AML-193 (cell line): Measurements from ENCODE around the gene AP4E1.
"Not testable (repeated sequence)": the region's sequence is repeated elsewhere in the genome, so short reads cannot be mapped to it uniquely, and the experiment has no call there.

ENCODE experiments used
- DNase-seq, 2 experiments: peaks; one replicate each; lab custom pipeline; 2025; lab: John Stamatoyannopoulos, UW

The AP4E1 gene

DNA sequence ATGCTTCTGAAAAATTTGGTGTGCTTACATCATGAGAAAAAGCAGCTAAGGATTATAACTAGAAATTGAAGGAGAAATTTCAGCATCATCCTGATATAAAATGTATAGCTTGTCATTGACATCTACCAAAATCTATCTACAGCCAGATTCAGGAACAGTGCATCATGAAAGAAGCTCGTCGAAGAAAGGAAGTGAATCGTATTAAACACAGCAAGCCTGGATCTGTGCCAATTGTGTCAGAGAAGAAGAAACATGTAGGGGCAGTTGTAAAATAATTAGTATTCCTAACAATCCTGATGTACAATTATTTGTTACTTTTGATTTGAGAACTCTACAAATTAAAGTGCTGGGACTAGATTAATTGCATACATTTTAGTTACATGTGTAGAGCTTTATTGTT is 37.2 kb downstream of the AP4E1 start:
- no peak for DNase-seq

DNA sequence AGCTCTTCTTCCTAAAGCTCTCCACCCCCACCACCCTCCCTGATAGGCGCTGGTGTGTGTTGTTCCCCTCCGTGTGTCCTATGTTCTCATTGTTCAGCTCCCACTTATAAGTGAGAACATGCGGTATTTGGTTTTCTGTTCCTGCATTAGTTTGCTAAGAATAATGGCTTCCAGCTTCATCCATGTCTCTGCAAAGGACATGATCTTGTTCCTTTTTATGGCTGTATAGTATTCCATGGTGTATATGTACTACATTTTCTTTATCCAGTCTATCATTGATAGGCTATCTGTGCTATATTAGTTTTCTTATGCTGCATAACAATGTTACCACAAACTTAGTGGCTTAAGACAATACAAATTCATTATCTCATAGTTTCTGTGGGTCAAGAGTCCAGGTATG is 42.3 kb downstream of the AP4E1 start:
- DNase-seq: not testable (repeated sequence)

DNA sequence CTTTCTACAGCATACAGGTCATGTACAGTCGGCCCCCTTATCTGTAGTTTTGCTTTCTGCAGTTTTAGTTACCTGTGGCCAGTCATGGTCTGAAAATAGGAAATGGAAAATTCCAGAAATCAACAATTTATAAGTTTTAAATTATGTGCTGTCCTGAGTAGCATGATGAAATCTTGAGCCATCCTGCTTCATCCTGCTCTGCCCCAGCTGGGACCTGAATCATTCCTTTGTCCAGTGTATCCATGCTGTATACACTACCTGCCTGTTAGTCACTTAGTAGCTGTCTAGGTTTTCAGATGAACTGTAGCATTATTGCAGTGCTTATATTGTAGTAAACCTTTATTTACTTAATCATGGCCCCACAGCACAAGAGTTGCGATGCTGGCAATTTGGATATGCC is 44.8 kb downstream of the AP4E1 start:
- DNase-seq: no peak

DNA sequence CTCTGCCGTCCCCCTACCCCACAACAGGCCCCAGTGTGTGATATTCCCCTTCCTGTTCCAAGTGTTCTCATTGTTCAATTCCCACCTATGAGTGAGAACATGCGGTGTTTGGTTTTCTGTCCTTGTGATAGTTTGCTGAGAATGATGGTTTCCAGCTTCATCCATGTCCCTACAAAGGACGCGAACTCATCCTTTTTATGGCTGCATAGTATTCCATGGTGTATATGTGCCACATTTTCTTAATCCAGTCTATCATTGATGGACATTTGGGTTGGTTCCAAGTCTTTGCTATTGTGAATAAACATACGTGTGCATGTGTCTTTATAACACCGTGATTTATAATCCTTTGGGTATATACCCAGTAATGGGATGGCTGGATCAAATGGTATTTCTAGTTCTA is 46.4 kb downstream of the AP4E1 start:
- not testable (repeated sequence) for DNase-seq

GRCh38 chr15:50959717-50960116 is 51.2 kb downstream of the AP4E1 start:
- DNase-seq: no peak

DNA sequence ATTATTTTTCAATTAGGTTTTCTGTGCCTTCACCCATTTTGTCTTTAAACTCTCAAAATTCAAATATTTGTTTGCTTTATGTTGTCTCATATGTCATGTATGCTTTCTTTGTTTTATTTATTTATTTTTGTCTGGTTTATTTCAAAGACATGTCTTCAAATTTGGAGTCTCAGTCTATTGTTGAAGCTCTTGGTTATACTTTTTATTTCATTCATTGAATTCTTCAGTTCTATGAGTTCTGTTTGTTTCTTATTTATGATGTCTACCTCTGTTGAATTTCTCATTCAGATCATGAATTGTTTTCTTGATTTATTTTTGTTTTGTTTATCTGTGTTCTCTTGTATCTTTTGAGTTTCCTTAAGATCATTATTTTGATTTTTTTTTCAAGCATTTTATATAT is 55.6 kb downstream of the AP4E1 start:
- DNase-seq: no peak

DNA sequence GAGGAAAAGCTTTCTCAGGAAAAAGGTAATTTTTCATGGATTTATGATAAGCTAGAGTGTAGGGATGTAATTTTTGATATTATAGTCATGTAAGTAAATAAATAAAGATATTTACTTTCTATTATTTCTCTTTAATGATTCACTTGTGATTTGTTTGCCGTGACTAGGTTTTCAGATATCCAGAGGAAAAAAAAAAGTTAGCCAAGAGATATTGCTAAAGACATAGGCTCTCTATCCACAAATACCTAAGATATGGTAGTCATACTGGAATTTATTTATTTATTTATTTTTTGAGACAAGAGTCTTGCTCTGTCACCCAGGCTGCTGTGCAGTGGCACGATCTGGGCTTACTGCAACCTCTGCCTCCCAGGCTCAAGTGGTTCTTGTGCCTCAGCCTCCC is 59.9 kb downstream of the AP4E1 start:
- no peak for DNase-seq

GRCh38 chr15:50970524-50970923 is 62.0 kb downstream of the AP4E1 start:
- no peak for DNase-seq

DNA sequence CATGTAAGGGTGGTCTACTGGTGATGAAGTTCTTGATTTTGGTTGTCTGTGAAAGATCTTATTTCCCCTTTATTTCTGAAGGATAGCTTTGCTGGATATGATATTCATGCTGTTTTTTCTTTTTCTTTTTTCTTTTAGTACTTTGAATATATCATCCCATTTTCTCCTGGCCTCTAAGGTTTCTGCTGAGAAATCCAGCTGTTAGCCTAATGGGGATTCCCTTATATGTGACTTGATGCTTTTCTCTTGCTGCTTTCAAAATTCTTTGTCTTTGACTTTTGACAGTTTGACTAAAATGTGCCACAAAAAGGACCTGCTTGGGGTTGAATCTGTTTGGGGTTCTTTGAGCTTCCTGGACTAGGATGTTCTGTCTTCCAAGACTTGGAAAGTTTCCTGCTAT is 62.6 kb downstream of the AP4E1 start:
- no peak for DNase-seq

GRCh38 chr15:50971542-50971941 is 63.1 kb downstream of the AP4E1 start:
- no peak for DNase-seq

DNA sequence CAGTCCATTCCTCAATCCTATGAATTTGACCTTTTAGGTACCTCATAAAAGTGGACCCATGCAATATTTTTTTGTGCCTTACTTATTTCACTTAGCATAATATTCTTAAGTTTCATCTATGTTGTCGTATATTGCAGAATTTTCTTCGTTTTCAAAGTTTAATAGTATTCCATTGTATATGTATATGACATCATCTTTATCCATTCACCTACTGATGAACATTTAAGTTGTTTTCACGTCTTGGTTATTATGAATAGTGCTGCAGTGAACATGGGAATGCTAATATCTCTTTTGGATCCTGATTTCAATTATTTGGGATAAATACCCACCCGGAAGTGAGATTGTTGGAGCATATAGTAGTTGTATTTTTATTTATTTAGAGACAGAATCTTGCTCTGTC is 65.1 kb downstream of the AP4E1 start:
- DNase-seq: no peak

DNA sequence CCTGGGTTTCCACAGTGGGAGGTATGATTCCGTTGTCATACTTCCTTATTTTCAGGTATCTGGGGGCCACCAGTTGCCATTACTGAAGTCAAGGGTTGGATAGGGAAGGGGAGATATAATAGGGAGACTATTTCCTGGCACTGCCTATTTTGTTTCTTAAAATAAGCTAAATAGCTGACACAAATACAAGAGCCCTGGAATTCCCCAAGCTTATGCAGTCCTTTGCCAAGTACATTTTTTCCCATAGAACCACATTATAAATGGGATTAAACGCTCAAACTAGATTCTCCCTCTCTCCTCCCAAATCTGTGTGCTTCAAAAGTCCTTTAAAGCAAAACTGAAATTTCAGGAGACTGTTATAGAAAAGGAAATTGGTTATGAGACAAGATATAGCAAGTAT is 68.7 kb downstream of the AP4E1 start:
- DNase-seq: no peak

DNA sequence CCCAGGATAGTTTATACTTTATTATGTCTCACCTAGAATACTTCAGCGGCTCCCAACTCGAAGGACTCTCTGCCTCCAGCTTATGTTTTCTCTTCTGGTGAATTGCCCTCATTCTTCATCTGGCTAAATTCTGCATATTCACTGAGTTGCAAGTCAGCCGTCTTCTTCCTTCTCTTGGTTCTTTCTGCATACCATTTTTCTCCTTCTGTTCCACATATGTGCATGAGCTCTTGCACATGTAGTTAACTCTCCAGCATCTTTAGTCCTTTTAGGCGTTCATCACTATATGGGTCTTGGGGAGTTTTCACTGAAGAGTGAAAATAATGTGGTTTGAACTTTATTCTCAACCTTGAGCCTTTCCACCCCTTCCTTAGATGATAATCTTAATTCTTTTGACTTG is 70.1 kb downstream of the AP4E1 start:
- no peak for DNase-seq

DNA sequence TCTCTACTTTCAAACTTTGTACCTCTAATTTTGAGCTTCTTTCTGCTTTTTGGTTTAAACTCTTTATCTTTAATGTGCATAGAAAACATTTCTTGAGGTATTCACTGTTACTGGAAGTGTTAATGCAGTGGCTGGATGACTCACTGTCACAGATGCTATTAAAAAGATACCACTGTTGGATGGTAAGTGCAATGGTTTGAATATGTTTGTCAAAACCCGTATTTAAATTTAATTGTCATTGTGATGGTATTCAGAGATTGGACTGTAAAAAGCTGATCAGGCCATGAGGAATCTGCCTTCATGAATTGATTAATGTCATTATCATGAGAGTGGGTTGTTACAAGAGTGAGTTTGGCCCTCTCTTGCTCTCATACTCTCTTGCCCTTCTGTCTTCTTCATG is 70.6 kb downstream of the AP4E1 start:
- DNase-seq: no peak

- DNase-seq: no peak
Observed at GRCh38 chr15:50993598-50993997, 85.1 kb downstream of the AP4E1 start.

DNA sequence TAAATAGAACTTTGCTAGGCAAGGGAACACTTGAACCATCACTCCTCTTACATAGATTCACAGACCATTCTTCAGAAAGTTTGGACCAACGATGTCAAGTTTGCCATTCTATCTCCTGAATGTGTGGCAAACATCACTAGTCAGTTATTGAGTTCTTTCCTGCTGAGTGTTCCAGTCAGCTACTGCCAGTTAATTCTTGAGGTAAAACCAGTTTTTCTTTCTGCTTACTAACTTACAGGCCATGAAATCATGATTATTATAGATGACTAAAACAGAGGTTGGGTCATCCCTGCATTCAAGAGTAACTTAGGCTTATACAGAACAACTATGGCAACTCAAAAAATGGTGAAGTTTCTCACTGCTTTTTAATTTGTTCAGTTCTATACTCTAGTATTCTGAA is 88.2 kb downstream of the AP4E1 start:
- no peak for DNase-seq

GRCh38 chr15:50997371-50998051 is 89.0 kb downstream of the AP4E1 start:
- no peak for DNase-seq

- DNase-seq: peak; percentile 36 to 72
Observed at GRCh38 chr15:51004103-51004551, 95.6 kb downstream of the AP4E1 start.

GRCh38 chr15:51006336-51006985 is 98.0 kb downstream of the AP4E1 start:
- DNase-seq: no peak

GRCh38 chr15:51007131-51007666 is 98.7 kb downstream of the AP4E1 start:
- no peak for DNase-seq

DNA sequence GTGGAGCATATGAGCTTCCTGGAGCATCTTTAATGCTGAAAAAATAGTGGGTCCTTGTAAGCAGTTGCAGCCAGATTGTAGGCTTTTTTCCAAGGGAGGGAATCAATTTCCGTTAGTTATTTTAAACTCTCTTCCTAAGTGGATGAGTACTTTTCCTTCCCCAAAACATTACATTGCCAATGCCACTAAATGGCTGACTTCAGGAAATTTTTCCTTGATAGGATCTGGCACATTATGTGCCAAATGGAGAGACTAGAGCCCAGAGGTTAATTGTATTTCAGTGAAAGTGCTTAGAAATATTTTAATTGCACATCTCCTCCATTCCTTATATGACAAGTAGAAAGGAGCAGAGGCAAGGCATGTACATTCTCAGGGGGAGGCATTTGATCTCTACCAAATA is 102.7 kb downstream of the AP4E1 start:
- no peak for DNase-seq

DNA sequence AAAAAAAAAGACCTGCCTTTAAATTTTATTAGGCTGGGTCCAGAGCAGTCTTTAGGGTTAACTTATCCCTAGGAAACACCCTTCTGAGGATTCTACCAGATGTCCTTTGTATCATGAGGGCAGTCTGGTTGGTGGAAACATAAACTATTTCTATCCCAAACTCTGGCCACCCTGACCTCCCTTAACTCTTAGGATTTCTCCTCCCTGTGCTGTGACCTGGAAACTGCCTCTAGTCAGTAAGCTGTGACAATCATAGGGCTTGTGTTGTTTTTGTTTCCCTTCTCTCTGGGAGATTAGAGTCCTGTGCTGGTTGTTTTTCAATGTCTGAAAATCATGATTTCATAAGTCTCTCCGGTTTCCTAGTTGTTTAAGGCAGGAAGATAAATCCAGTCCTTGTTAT is 108.1 kb downstream of the AP4E1 start:
- DNase-seq: no peak

GRCh38 chr15:51022206-51022605 is 113.7 kb downstream of the AP4E1 start:
- no peak for DNase-seq

DNA sequence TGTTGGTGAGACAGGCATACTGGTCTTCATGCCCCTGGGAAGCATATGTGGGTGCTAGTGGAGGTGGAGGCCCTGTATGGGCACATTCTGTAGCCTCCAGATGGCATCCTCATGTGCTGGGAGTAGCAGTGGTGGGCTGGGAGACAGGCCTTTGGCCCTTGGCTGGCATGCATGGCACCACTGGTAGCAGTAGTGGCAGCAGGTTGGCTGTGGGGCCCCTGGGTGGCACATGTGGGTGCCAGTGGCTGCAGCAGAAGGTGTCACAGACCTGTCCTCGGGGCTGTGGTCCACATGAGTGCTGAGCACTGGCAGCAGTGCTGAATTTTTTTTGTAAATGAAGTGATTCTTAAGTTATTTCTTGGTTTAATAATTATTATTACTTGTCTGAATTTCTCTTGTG is 115.0 kb downstream of the AP4E1 start:
- no peak for DNase-seq
